Activated B cell treated with CpG ODN at 0.5 μM for 24 hours (primary cell): ENCODE results near the gene ATP8B1. TPM values are rescaled to one million over a fixed set of nuclear protein-coding genes. Genes with fewer than 3 reads are reported as not detected.

Experiments used
- ATAC-seq: fragments of 200-7000 bp; cut with Tn5 transposase; one replicate; pipeline ENCODE4 v1.10.0; 2021; ENCODE audit warnings: low read depth, mild to moderate bottlenecking, moderate library complexity
- CTCF ChIA-PET: fragments of 350-600 bp; sonication (Branson Sonifier 250); formaldehyde crosslinking; loops from one replicate; lab custom pipeline; 2021; ENCODE audit warnings: antibody characterized with exemption; lab: Charles Lee
- POLR2A ChIA-PET: fragments of 350-600 bp; sonication (Branson Sonifier 250); formaldehyde crosslinking; loops from one replicate; lab custom pipeline; 2021; ENCODE audit warnings: antibody characterized with exemption; lab: Charles Lee
- DNase-seq: peaks from one replicate; pipeline ENCODE4 v3.0.0; 2022
- H3K27ac Mint-ChIP-seq: one replicate; pipeline ENCODE4 v1.8.0; 2020; ENCODE audit warnings: mixed read lengths
- H3K27me3 Mint-ChIP-seq: one replicate; pipeline ENCODE4 v1.8.0; 2021; ENCODE audit warnings: mixed read lengths
- H3K36me3 Mint-ChIP-seq: one replicate; pipeline ENCODE4 v1.8.0; 2021; ENCODE audit warnings: low read depth, mixed read lengths
- H3K4me1 Mint-ChIP-seq: one replicate; pipeline ENCODE4 v1.8.0; 2021; ENCODE audit warnings: mixed read lengths
- H3K4me3 Mint-ChIP-seq: one replicate; pipeline ENCODE4 v1.8.0; 2020; ENCODE audit warnings: mild to moderate bottlenecking, mixed read lengths
- H3K9me3 Mint-ChIP-seq: one replicate; pipeline ENCODE4 v1.8.0; 2020; ENCODE audit warnings: mixed read lengths
- CTCF ChIP-seq: fragments of 200-600 bp; IDR thresholded peaks from one replicate; pipeline ENCODE4 v1.8.0; 2022; ENCODE audit warnings: antibody characterized with exemption, mild to moderate bottlenecking
- intact Hi-C: fragments of 100-400 bp; cut with micrococcal nuclease; formaldehyde crosslinking; loops from one replicate; pipeline ENCODE4 v1.15.1; 2024
- total RNA-seq: library from RNA; stranded (reverse); gene quantifications from 2 replicates; pipeline ENCODE4 v1.2.3, GENCODE V29; 2022

The ATP8B1 gene
- total RNA-seq, 1 donor from 2014 or later = 0.69 TPM

- intact Hi-C loops = no loop called here
- ChIA-PET POLR2A (interaction anchor here (0.7 kb wide), 1 partner anchor 214 kb away, joined by 9 read pairs; no protein-coding TSS in a partner anchor), CTCF (no interaction called here)
- ATAC-seq = no peak
- TF ChIP-seq CTCF = no peak
- no peak for DNase-seq
- Mint-ChIP-seq H3K9me3 (no peaks in the 10 kb centered on the region), H3K27ac (no peak overlapping the region), H3K36me3 (no peaks in the 10 kb centered on the region), H3K4me3 (no peak overlapping the region), H3K27me3 (no peaks in the 10 kb centered on the region), H3K4me1 (peaks cover 3% of the 10 kb centered on the region)
These were observed 43.5 kb downstream of the ATP8B1 start for GRCh38 chr18:57759650-57760049.

- ChIA-PET CTCF (no interaction called here), POLR2A (no interaction called here)
- Mint-ChIP-seq H3K9me3 (no peaks in the 10 kb centered on the region), H3K4me1 (peaks cover 14% of the 10 kb centered on the region), H3K4me3 (no peak overlapping the region), H3K27ac (no peak overlapping the region), H3K36me3 (no peaks in the 10 kb centered on the region), H3K27me3 (no peaks in the 10 kb centered on the region)
- intact Hi-C loops = no loop called here
- TF ChIP-seq CTCF = no peak
- DNase-seq (no peak), ATAC-seq (no peak)
These were observed 47.5 kb downstream of the ATP8B1 start for GRCh38 chr18:57755473-57756067.

- no peaks in the 10 kb centered on the region for H3K27me3 Mint-ChIP-seq
- CTCF ChIA-PET = no interaction called here
- POLR2A ChIA-PET = interaction anchor here (1.2 kb wide), 1 partner anchor 83 kb away, joined by 3 read pairs; no protein-coding TSS in a partner anchor
- TF ChIP-seq CTCF = no peak
- DNase-seq = no peak
- peaks cover 17% of the 10 kb centered on the region for H3K4me1 Mint-ChIP-seq
- H3K9me3 Mint-ChIP-seq = no peaks in the 10 kb centered on the region
- H3K27ac Mint-ChIP-seq = no peak overlapping the region
- no peak overlapping the region for H3K4me3 Mint-ChIP-seq
- ATAC-seq = no peak
- intact Hi-C loops = no loop called here
- no peaks in the 10 kb centered on the region for H3K36me3 Mint-ChIP-seq
These were observed 48.4 kb downstream of the ATP8B1 start for GRCh38 chr18:57754577-57755338.

- H3K36me3 Mint-ChIP-seq = no peaks in the 10 kb centered on the region
- no peak for ATAC-seq
- intact Hi-C loops = no loop called here
- H3K4me3 Mint-ChIP-seq = no peak overlapping the region
- no peak for TF ChIP-seq CTCF
- H3K9me3 Mint-ChIP-seq = no peaks in the 10 kb centered on the region
- CTCF ChIA-PET = no interaction called here
- DNase-seq = no peak
- peaks cover 34% of the 10 kb centered on the region for H3K4me1 Mint-ChIP-seq
- H3K27me3 Mint-ChIP-seq = no peaks in the 10 kb centered on the region
- H3K27ac Mint-ChIP-seq = no peak overlapping the region
- POLR2A ChIA-PET = no interaction called here
These were observed 50.1 kb downstream of the ATP8B1 start for GRCh38 chr18:57753063-57753462.

GRCh38 chr18:57749604-57749970 lies 53.5 kb downstream of the ATP8B1 start:
- no peak for ATAC-seq
- Mint-ChIP-seq H3K9me3 (no peaks in the 10 kb centered on the region), H3K4me1 (peaks cover 42% of the 10 kb centered on the region), H3K36me3 (no peaks in the 10 kb centered on the region), H3K4me3 (no peak overlapping the region), H3K27me3 (no peaks in the 10 kb centered on the region), H3K27ac (no peak overlapping the region)
- ChIA-PET POLR2A (interaction anchor here (0.5 to 1.3 kb wide), 4 partner anchors 88 to 128 kb away, joined by 4 to 7 read pairs (median 6); partner anchors contain the start of gene NARS1), CTCF (no interaction called here)
- DNase-seq = no peak
- intact Hi-C loops = loop anchor here (2.0 kb wide), 2 partner anchors 89 to 119 kb away; no protein-coding TSS in a partner anchor
- no peak for TF ChIP-seq CTCF
